HepG2 (cell line): Measurements from ENCODE around the gene WHAMM.

Source experiments
- CBFB ChIP-seq: sonication (generic); formaldehyde crosslinking; IDR thresholded peaks from 2 replicates; pipeline ENCODE4 v1.4.0; 2020; ENCODE audit warnings: missing genetic modification reagents
- CHD2 ChIP-seq: IDR thresholded peaks from 2 replicates; pipeline ENCODE4 v1.6.1; 2011; ENCODE audit warnings: low read depth, low read length, improper control_type of control experiment
- EZH2 ChIP-seq: conservative IDR thresholded peaks from 2 replicates; pipeline ENCODE4 v1.6.1; 2012; ENCODE audit warnings: mild to moderate bottlenecking, low read depth, low read length, moderate library complexity
- ZFAT ChIP-seq: sonication (generic); formaldehyde crosslinking; conservative IDR thresholded peaks from 2 replicates; pipeline ENCODE4 v1.8.1; 2023; ENCODE audit warnings: missing genetic modification reagents, inconsistent platforms
- TF ChIP-seq, protein P1 (sequence below): sonication (generic); formaldehyde crosslinking; IDR thresholded peaks from 2 replicates; pipeline ENCODE4 v1.5.1; 2020; ENCODE audit warnings: mild to moderate bottlenecking, missing genetic modification reagents

DNA sequence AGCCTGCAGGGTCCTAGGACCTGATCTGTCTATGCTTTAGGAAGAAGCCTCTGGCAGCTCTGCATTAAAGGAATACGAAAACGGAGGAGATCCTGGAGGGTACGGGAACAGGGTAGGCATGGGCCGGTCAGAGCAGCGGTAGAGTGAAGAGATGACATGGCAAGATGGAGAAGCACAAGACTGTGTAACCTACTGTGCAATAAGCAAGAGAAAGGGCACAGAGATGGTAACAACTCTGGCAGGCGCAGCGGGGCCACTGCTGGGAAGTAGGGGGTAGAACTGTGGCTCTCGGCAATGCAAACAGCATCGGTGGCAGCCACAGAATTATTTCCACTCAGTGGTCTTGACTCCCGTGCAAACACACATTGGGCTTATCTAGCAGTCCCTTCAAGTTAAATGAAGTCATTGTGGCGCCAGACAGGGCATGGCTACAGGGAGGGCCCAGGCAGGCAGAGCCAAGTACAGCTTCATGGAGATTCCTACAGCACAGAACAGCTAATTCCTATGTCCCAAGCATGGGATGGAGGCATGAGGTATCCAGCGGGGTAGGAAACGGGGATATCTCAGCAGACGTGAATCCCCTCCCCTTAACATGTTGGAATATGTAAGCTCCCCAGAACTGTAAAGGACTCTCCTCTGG, 28.8 kb downstream of the WHAMM start:
- TF ChIP-seq CBFB (no peak), EZH2 (no peak), CHD2 (no peak), ZFAT (no peak)
- TF ChIP-seq, protein P1, sequence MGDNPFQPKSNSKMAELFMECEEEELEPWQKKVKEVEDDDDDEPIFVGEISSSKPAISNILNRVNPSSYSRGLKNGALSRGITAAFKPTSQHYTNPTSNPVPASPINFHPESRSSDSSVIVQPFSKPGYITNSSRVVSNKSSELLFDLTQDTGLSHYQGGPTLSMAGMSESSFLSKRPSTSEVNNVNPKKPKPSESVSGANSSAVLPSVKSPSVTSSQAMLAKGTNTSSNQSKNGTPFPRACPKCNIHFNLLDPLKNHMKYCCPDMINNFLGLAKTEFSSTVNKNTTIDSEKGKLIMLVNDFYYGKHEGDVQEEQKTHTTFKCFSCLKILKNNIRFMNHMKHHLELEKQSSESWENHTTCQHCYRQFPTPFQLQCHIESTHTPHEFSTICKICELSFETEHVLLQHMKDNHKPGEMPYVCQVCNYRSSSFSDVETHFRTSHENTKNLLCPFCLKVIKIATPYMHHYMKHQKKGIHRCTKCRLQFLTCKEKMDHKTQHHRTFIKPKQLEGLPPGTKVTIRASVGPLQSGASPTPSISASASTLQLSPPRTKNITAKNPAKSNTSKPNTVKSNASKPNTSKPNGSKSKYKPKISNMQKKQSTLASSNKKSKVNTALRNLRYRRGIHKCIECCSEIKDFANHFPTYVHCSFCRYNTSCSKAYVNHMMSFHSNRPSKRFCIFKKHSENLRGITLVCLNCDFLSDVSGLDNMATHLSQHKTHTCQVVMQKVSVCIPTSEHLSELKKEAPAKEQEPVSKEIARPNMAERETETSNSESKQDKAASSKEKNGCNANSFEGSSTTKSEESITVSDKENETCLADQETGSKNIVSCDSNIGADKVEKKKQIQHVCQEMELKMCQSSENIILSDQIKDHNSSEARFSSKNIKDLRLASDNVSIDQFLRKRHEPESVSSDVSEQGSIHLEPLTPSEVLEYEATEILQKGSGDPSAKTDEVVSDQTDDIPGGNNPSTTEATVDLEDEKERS (CRISPR knock-in tag): no peak
